BJ (cell line): ENCODE data around the gene KCNG4. TPM values are rescaled to one million over a fixed set of nuclear protein-coding genes. Genes with fewer than 3 reads are reported as not detected.

ENCODE experiments used
- CTCF ChIA-PET: fragments of 350-600 bp; formaldehyde crosslinking; extraction: SDS; loops from one replicate; lab custom pipeline; 2021; ENCODE audit warnings: antibody characterized with exemption, inconsistent platforms; lab: Yijun Ruan, JAX
- POLR2A ChIA-PET: fragments of 300-600 bp; sonication (Branson Sonifier 250); formaldehyde crosslinking; extraction: SDS; loops from one replicate; lab custom pipeline; 2021; ENCODE audit warnings: antibody characterized with exemption; lab: Charles Lee
- DNase-seq: peaks from one replicate; pipeline ENCODE4 v3.0.0-alpha.2; 2011; ENCODE audit warnings: low read depth
- H3K27me3 ChIP-seq: 2 replicates; pipeline ENCODE4 v1.6.0; 2011; ENCODE audit warnings: low read length; ENCODE audit not compliant: control insufficient read depth, insufficient read depth
- H3K36me3 ChIP-seq: 2 replicates; pipeline ENCODE4 v1.5.1; 2011; ENCODE audit warnings: low read length; ENCODE audit not compliant: control insufficient read depth, insufficient read depth
- H3K4me3 ChIP-seq: 2 replicates; pipeline ENCODE4 v1.5.1; 2011; ENCODE audit warnings: low read depth, mild to moderate bottlenecking, control low read depth, low read length
- polyA plus RNA-seq: library from polyadenylated mRNA; depleted of rRNA; stranded (reverse); fragments of >200 nt; gene quantifications from 2 replicates; pipeline ENCODE4 v1.2.3, GENCODE V29; 2011
- TF ChIP-seq, protein P1 (sequence below): IDR thresholded peaks from 2 replicates; pipeline ENCODE4 v1.5.1; 2011; ENCODE audit warnings: low read depth, mild to moderate bottlenecking, control low read depth, inconsistent platforms, low read length, moderate library complexity; ENCODE audit not compliant: insufficient read depth

Gene KCNG4
- polyA plus RNA-seq, 1 experiment: not detected

DNA sequence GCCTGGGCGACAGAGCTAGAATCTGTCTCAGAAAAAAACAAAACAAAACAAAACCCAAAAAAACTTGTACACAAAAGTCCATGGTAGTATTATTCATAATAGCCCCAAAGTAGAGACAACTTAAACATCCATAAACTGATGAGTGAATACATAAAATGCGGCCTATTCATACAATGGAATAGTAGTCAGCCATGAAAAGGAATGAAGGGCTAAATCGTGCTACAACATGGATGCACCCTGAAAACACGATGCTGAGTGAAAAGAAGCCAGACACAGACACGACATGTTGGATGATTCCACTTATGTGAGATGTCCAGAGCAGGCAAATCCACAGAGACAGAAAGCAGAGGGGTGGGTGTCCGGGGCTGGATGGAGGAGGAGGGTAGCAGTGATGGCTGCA is 12.3 kb downstream of the KCNG4 start:
- peaks cover 3% of the 10 kb centered on the region; the same call in 1 of the 2 replicates for H3K27me3 ChIP-seq
- TF ChIP-seq, protein P1, sequence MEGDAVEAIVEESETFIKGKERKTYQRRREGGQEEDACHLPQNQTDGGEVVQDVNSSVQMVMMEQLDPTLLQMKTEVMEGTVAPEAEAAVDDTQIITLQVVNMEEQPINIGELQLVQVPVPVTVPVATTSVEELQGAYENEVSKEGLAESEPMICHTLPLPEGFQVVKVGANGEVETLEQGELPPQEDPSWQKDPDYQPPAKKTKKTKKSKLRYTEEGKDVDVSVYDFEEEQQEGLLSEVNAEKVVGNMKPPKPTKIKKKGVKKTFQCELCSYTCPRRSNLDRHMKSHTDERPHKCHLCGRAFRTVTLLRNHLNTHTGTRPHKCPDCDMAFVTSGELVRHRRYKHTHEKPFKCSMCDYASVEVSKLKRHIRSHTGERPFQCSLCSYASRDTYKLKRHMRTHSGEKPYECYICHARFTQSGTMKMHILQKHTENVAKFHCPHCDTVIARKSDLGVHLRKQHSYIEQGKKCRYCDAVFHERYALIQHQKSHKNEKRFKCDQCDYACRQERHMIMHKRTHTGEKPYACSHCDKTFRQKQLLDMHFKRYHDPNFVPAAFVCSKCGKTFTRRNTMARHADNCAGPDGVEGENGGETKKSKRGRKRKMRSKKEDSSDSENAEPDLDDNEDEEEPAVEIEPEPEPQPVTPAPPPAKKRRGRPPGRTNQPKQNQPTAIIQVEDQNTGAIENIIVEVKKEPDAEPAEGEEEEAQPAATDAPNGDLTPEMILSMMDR: no peak
- no peak overlapping the region for H3K4me3 ChIP-seq
- ChIA-PET CTCF (interaction anchor here (2.1 kb wide), 1 partner anchor 41 kb away, joined by 6 read pairs; the partner anchor contains the start of gene TAF1C), POLR2A (no interaction called here)
- no peaks in the 10 kb centered on the region for H3K36me3 ChIP-seq
- no peak for DNase-seq

DNA sequence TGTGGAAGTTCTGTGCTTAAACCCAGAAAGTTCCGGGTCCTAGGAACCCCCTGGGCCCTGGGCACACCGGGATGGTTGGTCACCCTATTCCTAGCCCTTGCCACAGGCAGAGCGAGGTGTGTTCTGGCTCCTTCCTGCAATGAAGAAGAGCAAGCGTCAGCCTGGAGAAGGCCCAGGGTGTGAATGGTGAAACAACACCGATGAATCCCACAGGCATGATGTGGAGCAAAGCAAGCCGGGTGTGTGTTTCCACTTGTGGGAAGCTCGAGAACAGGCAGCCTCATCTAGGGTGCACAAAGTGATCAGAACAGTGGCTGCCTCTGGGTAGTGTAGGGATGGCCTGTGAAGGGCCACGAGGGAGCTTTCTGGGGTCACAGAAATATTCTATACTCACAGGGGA is 13.8 kb downstream of the KCNG4 start:
- H3K4me3 ChIP-seq: no peak overlapping the region
- no peaks in the 10 kb centered on the region for H3K36me3 ChIP-seq
- TF ChIP-seq, protein P1: no peak
- H3K27me3 ChIP-seq: peaks cover 3% of the 10 kb centered on the region; the same call in 1 of the 2 replicates
- DNase-seq: no peak
- POLR2A ChIA-PET: no interaction called here
- CTCF ChIA-PET: interaction anchor here (0.6 to 1.2 kb wide), 3 partner anchors 38 to 258 kb away, joined by 3 to 5 read pairs (median 3); no protein-coding TSS in a partner anchor

DNA sequence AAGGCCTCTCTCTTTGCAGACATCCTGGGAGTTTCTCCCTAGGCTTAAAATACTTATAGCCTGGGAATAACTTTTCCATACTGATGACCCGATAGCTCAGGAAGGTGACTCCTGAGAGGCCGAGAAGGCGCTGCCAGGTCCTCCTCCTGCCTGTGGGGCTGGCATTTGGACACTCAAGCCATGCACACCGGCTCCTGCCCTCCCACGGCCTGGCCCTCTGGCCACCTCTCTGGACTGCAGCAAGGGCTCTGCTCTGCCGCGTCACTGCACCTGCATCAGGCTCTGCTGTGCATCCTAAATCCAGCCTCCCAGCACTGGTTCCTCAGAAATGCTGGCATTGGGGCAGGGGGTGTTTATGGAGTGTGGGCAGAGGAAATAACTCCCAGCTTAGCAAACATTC is 14.2 kb downstream of the KCNG4 start:
- CTCF ChIA-PET: interaction anchor here (1.1 to 1.2 kb wide), 2 partner anchors 38 to 258 kb away, joined by 3 read pairs; no protein-coding TSS in a partner anchor

DNA sequence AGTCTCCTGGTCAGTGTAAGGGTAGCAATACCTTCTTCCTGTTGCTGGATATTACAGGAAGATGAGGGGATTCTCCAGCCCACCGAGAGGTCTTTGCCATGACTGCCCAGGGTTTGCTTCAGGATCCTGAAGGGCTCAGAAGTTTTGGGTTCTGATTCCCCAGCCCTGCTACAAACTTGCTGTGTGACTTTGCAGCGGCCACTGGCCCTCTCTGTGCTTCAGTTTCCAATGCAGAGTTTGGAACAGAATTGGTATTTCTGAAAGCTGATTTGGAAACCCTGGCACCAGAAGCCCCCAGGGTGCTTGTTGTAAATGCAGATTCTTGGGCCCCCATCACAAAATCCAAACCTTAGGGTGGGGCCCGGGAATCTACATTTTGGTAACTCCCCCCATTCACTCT is 14.7 kb downstream of the KCNG4 start:
- Histone ChIP-seq H3K27me3 (peaks cover 3% of the 10 kb centered on the region; the same call in 1 of the 2 replicates), H3K4me3 (no peak overlapping the region), H3K36me3 (no peaks in the 10 kb centered on the region)
- TF ChIP-seq, protein P1: no peak
- CTCF ChIA-PET: interaction anchor here (1.1 to 1.2 kb wide), 2 partner anchors 38 to 259 kb away, joined by 3 read pairs; no protein-coding TSS in a partner anchor
- no peak for DNase-seq
- POLR2A ChIA-PET: no interaction called here

More for the DNA sequence above, 14.2 kb downstream of the KCNG4 start:
- POLR2A ChIA-PET: no interaction called here
- no peak overlapping the region for H3K4me3 ChIP-seq
- TF ChIP-seq, protein P1: no peak
- no peak for DNase-seq
- H3K36me3 ChIP-seq: no peaks in the 10 kb centered on the region
- H3K27me3 ChIP-seq: peaks cover 3% of the 10 kb centered on the region; the same call in 1 of the 2 replicates

DNA sequence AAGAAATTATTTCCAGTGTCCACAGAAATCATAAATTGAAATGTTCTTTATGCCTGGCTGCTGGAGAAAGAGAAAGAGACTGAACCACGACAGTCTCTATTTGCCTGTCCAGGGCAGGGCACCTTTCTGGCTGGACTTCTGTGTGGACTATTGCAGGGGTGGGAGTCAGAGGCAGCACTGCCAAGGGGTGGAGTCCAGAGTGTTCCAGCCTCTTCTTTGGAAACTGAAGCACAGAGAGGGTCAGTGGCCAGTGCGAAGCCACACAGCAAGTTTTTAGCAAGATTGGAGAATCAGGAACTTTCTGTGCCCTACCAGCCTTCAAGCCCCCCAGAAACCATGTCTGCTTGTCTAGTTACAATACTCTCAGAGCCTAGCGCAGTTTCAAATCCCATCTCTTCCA is 15.3 kb downstream of the KCNG4 start:
- DNase-seq: no peak
- ChIA-PET CTCF (interaction anchor here (0.5 to 1.2 kb wide), 2 partner anchors 259 to 297 kb away, joined by 3 read pairs; no protein-coding TSS in a partner anchor), POLR2A (no interaction called here)

More for the DNA sequence above, 15.3 kb downstream of the KCNG4 start:
- TF ChIP-seq, protein P1: no peak
- H3K4me3 ChIP-seq: no peak overlapping the region
- H3K36me3 ChIP-seq: no peaks in the 10 kb centered on the region
- H3K27me3 ChIP-seq: peaks cover 3% of the 10 kb centered on the region; the same call in 1 of the 2 replicates
